HG03064 (cell line): ENCODE measurements around the gene PSTPIP2.

Experiments
- ATAC-seq: cut with Tn5 transposase; IDR thresholded peaks from one replicate; pipeline ENCODE4 v1.9.1; 2021; ENCODE audit warnings: low read depth; ENCODE audit not compliant: unreplicated experiment

PSTPIP2 gene

GRCh38 chr18:46040033-46040746 is 31.9 kb downstream of the PSTPIP2 start:
- no peak for ATAC-seq

GRCh38 chr18:46037512-46038305 is 34.4 kb downstream of the PSTPIP2 start:
- ATAC-seq = no peak

GRCh38 chr18:46035696-46036680 is 36.1 kb downstream of the PSTPIP2 start:
- ATAC-seq = no peak

GRCh38 chr18:46034230-46034629 is 37.8 kb downstream of the PSTPIP2 start:
- ATAC-seq = no peak

DNA sequence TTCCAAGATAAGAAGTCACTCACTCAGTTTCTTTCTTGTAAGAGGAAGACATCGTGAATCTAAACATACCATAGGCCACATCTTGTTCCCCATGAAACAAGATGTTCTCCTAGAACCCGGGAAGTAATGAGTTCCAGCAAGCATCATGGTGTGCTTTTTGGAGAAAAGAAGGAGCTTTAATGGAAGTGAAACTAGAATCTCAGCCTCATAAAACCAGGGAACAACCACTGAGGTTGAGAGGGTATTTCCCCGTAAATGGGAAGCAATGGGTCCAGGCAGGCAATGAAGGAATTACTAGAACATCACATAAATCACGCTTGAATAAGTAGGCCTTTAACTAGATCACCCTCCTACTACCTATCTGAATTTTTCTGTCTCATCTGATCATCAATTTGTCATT is 40.3 kb downstream of the PSTPIP2 start:
- ATAC-seq = no peak

GRCh38 chr18:46028536-46028891 is 43.5 kb downstream of the PSTPIP2 start:
- no peak for ATAC-seq

DNA sequence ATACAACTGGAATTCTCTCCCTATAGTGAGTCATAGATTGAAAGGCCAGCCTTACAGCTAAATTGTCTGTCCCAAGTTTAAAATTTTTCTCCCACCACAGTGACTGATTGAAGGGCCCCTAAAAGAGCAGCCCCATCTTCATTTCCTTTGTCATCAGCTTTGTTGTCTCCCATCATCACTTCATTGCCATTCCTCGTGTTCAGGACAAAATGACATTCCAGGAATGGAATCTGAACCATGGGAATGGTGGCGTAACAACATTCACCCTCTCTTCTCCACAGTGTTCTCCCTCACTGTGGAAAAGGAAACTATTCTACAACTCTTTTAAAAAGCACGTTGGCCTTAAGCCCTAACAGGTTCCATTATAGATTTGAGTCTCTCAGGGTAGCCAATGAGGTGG is 52.1 kb downstream of the PSTPIP2 start:
- no peak for ATAC-seq

DNA sequence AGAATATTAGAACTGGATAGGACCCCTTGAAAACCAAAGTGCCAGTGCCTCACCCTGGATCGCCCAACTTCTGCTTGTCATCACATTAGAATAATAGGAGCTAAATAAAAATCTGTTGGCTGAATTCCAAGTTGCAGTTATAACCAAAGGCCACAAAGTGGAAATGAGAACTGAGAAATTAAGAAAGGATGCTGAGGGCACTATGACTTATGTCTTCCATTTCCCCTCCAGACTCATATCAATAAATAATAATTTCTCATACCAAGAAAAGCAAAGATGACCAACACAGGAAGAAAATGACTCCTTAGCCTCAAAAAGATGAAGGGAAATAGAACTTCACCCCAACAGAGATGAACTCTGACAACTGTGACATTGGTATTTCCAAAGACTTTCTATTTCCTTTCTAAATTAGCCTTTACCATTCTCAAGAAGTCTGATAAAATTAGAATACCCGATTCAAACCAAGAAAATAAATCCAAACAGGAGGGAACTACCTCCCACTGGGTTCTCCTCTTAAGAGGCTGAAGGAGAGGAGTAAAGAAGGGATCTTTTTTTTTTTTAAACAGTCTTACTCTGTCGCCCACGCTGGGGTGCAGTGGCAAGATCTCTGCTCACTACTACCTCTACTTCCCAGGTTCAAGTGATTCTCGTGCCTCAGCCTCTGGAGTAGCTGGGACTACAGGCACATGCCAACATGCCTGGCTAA is 58.4 kb downstream of the PSTPIP2 start:
- no peak for ATAC-seq

- ATAC-seq = no peak
These were observed 61.4 kb downstream of the PSTPIP2 start for GRCh38 chr18:46010676-46011075.

GRCh38 chr18:46010050-46010449 is 62.0 kb downstream of the PSTPIP2 start:
- no peak for ATAC-seq

DNA sequence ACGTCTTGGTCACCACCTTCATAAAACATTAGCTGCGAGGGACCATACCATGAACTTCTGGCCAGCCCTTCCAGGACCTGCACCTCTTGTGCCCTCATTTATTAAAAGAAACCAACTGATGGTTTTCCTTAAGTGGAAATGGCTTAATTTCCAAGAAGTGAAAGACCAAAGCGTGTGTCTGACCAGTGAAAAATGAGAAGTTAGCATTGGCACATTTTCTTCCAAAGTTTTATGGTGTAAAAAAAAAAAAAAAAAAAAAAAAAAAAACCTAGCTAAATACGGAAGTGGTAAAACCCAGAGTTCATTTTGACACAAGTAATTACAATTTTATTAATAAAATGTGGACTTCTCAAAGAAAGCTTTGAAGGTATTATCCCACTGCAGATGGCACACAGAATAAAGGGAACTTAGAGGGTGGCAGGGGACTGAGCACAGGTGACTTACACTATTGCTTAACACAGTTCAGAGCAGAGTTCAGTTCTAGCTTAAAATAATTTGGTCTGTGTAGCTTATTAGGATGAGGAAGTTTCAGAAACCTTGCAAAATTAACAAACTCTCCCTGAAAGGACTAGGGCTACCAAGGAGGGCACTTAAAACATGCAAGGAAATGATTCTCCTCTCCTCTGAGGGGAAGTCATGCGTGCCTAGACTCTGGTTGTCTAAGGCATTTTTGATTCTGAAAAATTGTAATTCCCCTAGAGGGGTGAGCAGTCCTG is 62.8 kb downstream of the PSTPIP2 start:
- ATAC-seq = no peak

DNA sequence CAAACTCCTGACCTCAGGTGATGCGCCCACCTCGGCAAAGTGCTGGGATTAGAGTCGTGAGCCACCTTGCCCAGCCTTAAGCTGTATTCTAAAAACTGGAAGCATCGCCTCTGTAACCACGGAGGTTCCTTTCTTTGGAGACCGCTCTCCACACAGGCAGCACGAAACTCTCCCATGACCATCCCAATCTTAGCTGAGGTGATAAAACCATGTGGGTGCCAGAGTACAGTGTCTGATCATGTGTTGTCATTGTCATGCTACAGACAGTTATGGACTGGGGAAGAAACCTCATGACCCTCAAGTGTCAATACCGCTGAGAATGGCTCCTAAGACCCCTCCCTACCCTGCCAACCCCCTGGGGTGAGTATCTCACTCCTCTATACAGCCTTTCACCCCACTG is 63.5 kb downstream of the PSTPIP2 start:
- no peak for ATAC-seq

DNA sequence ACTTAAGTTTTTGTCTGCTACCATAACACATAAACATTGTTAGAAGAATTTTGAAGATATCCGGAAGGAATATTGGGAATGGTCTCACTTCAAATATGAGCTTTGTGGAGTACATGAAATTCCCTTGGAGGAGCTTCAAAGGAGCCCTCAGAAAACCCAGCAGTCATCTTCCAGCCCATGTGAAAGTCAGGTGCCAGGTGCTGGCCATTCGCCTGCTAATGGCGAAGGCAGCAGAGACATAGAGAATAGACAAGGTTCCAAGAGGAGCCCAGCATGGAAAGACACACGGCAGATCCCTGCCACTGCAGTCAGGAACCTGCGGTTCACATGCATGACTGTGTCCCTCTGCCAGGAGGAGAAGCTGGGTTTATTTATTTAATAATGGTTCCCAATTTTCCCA is 64.9 kb downstream of the PSTPIP2 start:
- no peak for ATAC-seq

DNA sequence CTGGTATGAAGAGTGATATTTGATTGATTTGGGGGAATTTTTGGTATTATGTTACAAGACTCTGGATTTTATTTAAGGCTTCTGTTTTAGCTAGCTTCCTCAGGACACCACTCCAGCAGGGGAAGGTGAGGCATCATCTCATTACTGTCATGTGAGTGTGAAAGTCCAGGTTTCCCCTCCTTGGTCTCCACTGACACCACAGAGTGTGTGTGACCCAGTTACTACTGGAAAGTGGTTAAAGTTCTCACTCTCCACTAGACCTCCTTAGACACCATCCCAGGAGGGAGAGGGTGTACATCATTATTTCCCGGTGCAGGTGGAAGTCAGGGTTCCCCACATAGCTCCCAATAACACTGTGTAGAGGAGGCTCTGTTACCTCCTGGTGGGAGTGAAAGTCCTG is 69.1 kb downstream of the PSTPIP2 start:
- no peak for ATAC-seq

DNA sequence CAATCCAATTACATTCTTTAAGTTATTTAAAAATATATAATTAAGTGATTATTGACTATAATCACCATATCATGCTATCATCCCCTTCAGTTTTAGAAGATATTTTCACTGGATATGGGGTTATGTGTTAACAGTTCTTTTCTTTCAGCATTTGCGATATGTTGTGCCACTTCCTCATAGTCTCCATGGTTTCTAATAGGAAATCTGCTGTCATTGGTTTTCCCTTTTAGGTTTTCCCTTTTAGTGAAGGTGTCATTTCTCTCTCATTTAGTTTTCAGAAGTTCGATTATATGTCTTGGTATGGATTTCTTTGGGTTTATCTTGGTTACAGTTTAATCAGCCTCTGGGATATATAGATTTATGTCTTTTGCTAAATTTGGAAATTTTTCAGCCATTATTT is 70.2 kb downstream of the PSTPIP2 start:
- no peak for ATAC-seq

DNA sequence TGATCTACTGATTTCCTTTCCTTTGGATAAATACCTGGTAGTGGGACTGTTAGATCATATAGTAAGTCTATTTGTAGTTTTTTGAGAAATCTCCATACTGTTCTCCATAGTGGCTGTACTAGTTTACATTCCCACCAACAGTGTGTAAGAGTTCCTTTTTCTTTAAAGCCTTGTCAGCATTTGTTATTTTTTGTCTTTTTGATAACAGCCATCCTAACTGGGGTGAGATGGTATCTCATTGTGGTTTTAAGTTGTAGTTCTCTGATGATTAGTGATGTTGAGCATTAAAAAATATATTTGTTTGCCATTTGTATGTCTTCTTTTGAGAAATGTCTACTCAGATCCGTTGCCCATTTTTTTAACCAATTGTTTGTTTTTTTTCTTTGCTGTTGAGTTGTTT is 71.0 kb downstream of the PSTPIP2 start:
- ATAC-seq = no peak

DNA sequence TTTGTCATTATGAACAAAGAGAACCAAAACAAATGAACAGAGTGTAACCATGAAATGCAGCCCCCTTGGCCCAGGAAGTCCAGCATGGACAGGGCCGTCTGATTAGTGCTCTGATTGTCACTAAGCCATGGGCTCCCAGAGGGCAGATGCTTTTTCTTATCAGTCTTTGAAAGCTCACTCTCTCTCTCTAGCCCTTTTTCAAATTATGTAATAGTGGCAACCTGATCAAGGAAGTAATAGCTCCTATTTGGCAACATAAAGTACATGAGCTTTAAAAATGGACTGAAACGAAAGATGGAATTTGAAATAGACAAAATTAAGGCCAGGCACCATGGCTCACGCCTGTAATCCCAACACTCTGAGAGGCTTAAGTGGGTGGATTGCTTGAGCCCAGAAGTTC is 72.5 kb downstream of the PSTPIP2 start:
- ATAC-seq = no peak

DNA sequence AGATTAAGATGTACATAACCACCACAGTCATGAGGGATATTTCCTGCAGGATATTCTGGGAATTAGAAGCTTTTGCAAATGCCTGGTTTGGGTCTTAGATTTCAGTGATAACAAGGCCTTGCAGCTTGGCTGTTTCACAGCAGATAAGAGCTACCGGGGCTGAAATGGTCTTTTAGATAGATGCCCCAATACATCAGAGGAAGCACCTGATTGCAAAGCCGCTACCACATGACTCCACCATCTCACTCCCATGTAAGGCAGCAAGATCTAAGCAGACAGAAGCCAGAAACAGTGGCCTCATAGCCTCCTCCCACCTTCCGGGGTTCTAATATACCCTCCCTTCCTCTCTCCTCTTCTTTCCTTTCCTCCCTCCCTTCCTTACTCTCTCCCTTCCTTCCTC is 73.8 kb downstream of the PSTPIP2 start:
- no peak for ATAC-seq

DNA sequence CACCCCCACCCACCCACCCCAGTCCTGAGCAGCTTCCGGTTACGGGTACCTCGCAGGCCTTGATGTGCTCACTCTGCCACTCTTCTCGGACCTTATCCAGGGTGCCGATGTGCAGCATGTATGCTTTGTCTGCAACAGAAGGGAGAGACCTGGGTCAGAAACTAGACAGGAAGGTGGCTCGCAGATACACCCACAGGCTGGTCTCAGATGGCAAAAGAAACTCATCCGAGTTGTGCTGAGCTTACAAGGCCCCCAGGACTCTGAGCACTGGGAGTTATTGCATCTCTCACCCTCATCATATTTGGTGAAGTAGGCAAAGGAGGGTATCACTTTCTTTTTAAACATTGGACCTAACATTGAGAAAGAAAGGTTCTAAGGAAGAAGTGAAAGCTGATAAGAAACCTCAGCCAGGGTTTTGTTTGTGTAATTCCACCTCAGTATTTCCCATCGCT is 74.3 kb downstream of the PSTPIP2 start:
- no peak for ATAC-seq

- ATAC-seq = no peak
These were observed 76.6 kb downstream of the PSTPIP2 start for GRCh38 chr18:45995461-45995860.
